K562 (cell line): ENCODE results near the gene DDX23. TPM values are rescaled to one million over a fixed set of nuclear protein-coding genes. Genes with fewer than 3 reads are reported as not detected.

Source experiments
- BCLAF1 ChIP-seq, 2 experiments: fragments of 450-650 bp in 1 of 2; IDR thresholded peaks; 2 replicates each; pipeline ENCODE4 v1.6.1; 2011 to 2017; ENCODE audit warnings: low read depth in 2 of 2, antibody characterized with exemption in 1 of 2, borderline replicate concordance in 1 of 2, low read length in 1 of 2, mild to moderate bottlenecking in 1 of 2, mixed read lengths in 1 of 2; ENCODE audit not compliant: control insufficient read depth in 1 of 2
- CREB1 ChIP-seq, 2 experiments: sonication (generic) in 1 of 2; formaldehyde crosslinking in 1 of 2; IDR thresholded peaks; 2 replicates each; pipeline versions ENCODE4 v1.6.1 to v1.8.0; 2012 to 2022; ENCODE audit warnings: inconsistent platforms in 1 of 2, mild to moderate bottlenecking in 1 of 2, missing genetic modification reagents in 1 of 2, moderate library complexity in 1 of 2
- FOXJ2 ChIP-seq: fragments of 200-800 bp; sonication (Bioruptor generic); IDR thresholded peaks from 2 replicates; pipeline ENCODE4 v1.6.1; 2016; ENCODE audit warnings: missing genetic modification characterization, missing compliant biosample characterization
- GATAD2B ChIP-seq: fragments of 450-650 bp; IDR thresholded peaks from 2 replicates; pipeline ENCODE4 v1.6.1; 2017; ENCODE audit warnings: mild to moderate bottlenecking, borderline replicate concordance
- GTF2F1 ChIP-seq: IDR thresholded peaks from 2 replicates; pipeline ENCODE4 v1.6.1; 2011; ENCODE audit warnings: low read depth, low read length, improper control_type of control experiment
- KDM2B ChIP-seq: fragments of 250-450 bp; sonication (Bioruptor Pico); IDR thresholded peaks from 2 replicates; pipeline ENCODE4 v1.8.0; 2021; ENCODE audit warnings: mild to moderate bottlenecking, moderate library complexity
- MAX ChIP-seq: sonication (generic); formaldehyde crosslinking; IDR thresholded peaks from 2 replicates; pipeline ENCODE4 v1.9.0; 2022; ENCODE audit warnings: mild to moderate bottlenecking, missing genetic modification reagents
- MTA2 ChIP-seq: fragments of 450-650 bp; IDR thresholded peaks from 2 replicates; pipeline ENCODE4 v1.6.1; 2016; ENCODE audit warnings: low read depth
- MXI1 ChIP-seq: IDR thresholded peaks from 2 replicates; pipeline ENCODE4 v1.6.1; 2011; ENCODE audit warnings: low read depth, mild to moderate bottlenecking, improper control_type of control experiment, low read length
- NBN ChIP-seq: fragments of 450-650 bp; IDR thresholded peaks from 2 replicates; pipeline ENCODE4 v1.6.1; 2016; ENCODE audit warnings: low read depth, mild to moderate bottlenecking
- SIX5 ChIP-seq, 2 experiments: IDR thresholded peaks; 2 replicates each; pipeline ENCODE4 v1.6.1; 2011; ENCODE audit warnings: low read length in 2 of 2, borderline replicate concordance in 1 of 2, low read depth in 1 of 2, mild to moderate bottlenecking in 1 of 2, moderate library complexity in 1 of 2; ENCODE audit not compliant: insufficient read depth in 1 of 2
- STAT5B ChIP-seq: fragments of 250-450 bp; sonication (Bioruptor Pico); IDR thresholded peaks from 2 replicates; pipeline ENCODE4 v1.8.0; 2021; ENCODE audit warnings: mild to moderate bottlenecking, inconsistent platforms
- WHSC1 ChIP-seq: IDR thresholded peaks from one replicate; pipeline ENCODE4 v1.6.1; 2012; ENCODE audit warnings: low read length, control low read depth, inconsistent platforms
- ZKSCAN3 ChIP-seq: fragments of 250-450 bp; sonication (Bioruptor Pico); IDR thresholded peaks from 2 replicates; pipeline ENCODE4 v1.4.0; 2020
- ZNF140 ChIP-seq: fragments of 250-450 bp; sonication (Bioruptor Pico); IDR thresholded peaks from 2 replicates; pipeline ENCODE4 v1.8.0; 2021; ENCODE audit warnings: moderate library complexity, mild to moderate bottlenecking, inconsistent platforms
- polyA plus RNA-seq, 8 experiments: library from polyadenylated mRNA; depleted of rRNA in 4 of 8; stranded (reverse) in 5 of 8; unstranded in 3 of 8; fragments of >200 nt; fragmentation: Nextera tagmentation in 2 of 8; fragmentation: Illumina TruSeq in 1 of 8; extraction: Ambion mirVana in 2 of 8; extraction: Trizol in 1 of 8; gene quantifications; 2 replicates each; pipeline versions ENCODE4 v1.2.1 to v1.2.3, GENCODE V29; 2011 to 2014; ENCODE audit warnings: inconsistent platforms in 1 of 8, missing spikeins in 1 of 8
- total RNA-seq, 7 experiments: library from RNA; depleted of rRNA in 6 of 7; stranded (reverse); fragments of >200 nt in 6 of 7; fragmentation: Illumina TruSeq in 2 of 7; extraction: Trizol in 2 of 7; gene quantifications; 2 replicates each; pipeline versions ENCODE4 v1.2.1 to v1.2.3, GENCODE V29; 2011 to 2021; ENCODE audit warnings: low replicate concordance in 1 of 7
- TF ChIP-seq, protein P1 (sequence below): fragments of 150-350 bp; conservative IDR thresholded peaks from 2 replicates; pipeline ENCODE4 v1.6.1; 2014; ENCODE audit warnings: low read length
- TF ChIP-seq, protein P2 (sequence below): fragments of 250-450 bp; sonication (Bioruptor Pico); IDR thresholded peaks from 2 replicates; pipeline ENCODE4 v1.8.0; 2022; ENCODE audit warnings: moderate library complexity, mild to moderate bottlenecking, inconsistent platforms
- TF ChIP-seq, protein P3 (sequence below): fragments of 250-450 bp; sonication (Bioruptor Pico); IDR thresholded peaks from 2 replicates; pipeline ENCODE4 v1.4.0; 2020

The DDX23 gene
- total and polyA plus RNA-seq, 9 of the 15 experiments (the other 6 are each of a cell fraction or from before 2014, with no cell fraction given), result 32.4 to 138 (median 104) TPM

GRCh38 chr12:48814262-48815125, 37.5 kb downstream of the DDX23 start (continued):
- TF ChIP-seq BCLAF1 (IDR thresholded peaks at IDR 0.05; ENCODE audit: borderline replicate concordance in 1 of 2, control insufficient read depth in 1 of 2, low read depth in 2 of 2, low read length in 1 of 2) (0 out of 4 replicates have a peak, but pooled peaks of 1 of the 2 experiments have one; percentile 42), KDM2B (CRISPR knock-in tag) (peak; percentile 70; the same call in 1 of the 2 replicates), NBN (peak; percentile 50), MTA2 (no peak), MXI1 (no peak), ZNF140 (CRISPR knock-in tag) (no peak), CREB1 (IDR thresholded peaks at IDR 0.05) (no peak), CREB1 (CRISPR knock-in tag; IDR thresholded peaks at IDR 0.05) (peak; percentile 72), SIX5 (IDR thresholded peaks at IDR 0.05; ENCODE audit: borderline replicate concordance in 1 of 2, insufficient read depth in 1 of 2, low read depth in 1 of 2, low read length in 2 of 2) (no peak), WHSC1 (no peak), FOXJ2 (no peak), STAT5B (CRISPR knock-in tag) (no peak), MAX (CRISPR knock-in tag) (peak; percentile 92), ZKSCAN3 (CRISPR knock-in tag) (no peak), GTF2F1 (peak; percentile 57; the same call in 1 of the 2 replicates), GATAD2B (peak; percentile 92)
- TF ChIP-seq, protein P1, sequence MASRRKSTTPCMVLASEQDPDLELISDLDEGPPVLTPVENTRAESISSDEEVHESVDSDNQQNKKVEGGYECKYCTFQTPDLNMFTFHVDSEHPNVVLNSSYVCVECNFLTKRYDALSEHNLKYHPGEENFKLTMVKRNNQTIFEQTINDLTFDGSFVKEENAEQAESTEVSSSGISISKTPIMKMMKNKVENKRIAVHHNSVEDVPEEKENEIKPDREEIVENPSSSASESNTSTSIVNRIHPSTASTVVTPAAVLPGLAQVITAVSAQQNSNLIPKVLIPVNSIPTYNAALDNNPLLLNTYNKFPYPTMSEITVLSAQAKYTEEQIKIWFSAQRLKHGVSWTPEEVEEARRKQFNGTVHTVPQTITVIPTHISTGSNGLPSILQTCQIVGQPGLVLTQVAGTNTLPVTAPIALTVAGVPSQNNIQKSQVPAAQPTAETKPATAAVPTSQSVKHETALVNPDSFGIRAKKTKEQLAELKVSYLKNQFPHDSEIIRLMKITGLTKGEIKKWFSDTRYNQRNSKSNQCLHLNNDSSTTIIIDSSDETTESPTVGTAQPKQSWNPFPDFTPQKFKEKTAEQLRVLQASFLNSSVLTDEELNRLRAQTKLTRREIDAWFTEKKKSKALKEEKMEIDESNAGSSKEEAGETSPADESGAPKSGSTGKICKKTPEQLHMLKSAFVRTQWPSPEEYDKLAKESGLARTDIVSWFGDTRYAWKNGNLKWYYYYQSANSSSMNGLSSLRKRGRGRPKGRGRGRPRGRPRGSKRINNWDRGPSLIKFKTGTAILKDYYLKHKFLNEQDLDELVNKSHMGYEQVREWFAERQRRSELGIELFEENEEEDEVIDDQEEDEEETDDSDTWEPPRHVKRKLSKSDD, result no peak
- TF ChIP-seq, protein P2, sequence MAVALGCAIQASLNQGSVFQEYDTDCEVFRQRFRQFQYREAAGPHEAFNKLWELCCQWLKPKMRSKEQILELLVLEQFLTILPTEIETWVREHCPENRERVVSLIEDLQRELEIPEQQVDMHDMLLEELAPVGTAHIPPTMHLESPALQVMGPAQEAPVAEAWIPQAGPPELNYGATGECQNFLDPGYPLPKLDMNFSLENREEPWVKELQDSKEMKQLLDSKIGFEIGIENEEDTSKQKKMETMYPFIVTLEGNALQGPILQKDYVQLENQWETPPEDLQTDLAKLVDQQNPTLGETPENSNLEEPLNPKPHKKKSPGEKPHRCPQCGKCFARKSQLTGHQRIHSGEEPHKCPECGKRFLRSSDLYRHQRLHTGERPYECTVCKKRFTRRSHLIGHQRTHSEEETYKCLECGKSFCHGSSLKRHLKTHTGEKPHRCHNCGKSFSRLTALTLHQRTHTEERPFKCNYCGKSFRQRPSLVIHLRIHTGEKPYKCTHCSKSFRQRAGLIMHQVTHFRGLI (CRISPR knock-in tag), result no peak
- TF ChIP-seq, protein P3, sequence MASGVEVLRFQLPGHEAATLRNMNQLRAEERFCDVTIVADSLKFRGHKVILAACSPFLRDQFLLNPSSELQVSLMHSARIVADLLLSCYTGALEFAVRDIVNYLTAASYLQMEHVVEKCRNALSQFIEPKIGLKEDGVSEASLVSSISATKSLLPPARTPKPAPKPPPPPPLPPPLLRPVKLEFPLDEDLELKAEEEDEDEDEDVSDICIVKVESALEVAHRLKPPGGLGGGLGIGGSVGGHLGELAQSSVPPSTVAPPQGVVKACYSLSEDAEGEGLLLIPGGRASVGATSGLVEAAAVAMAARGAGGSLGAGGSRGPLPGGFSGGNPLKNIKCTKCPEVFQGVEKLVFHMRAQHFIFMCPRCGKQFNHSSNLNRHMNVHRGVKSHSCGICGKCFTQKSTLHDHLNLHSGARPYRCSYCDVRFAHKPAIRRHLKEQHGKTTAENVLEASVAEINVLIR (CRISPR knock-in tag), result 0 out of 2 replicates have a peak, but pooled peaks have one; percentile 19
